Fibroblast of skin of right biceps (primary cell): ENCODE results near the gene ANO8.
"Not testable (repeated sequence)": the region's sequence is repeated elsewhere in the genome, so short reads cannot be mapped to it uniquely, and the experiment has no call there.

Experiments
- DNase-seq: peaks from one replicate; pipeline ENCODE4 v3.0.0-alpha.2; 2013

The ANO8 gene

GRCh38 chr19:17334414-17335409, at the start of gene ANO8:
ANO8 (minus strand) TSS chr19:17334855; CDS start chr19:17334670, 185 bp downstream.
- DNase-seq = peak; percentile 99

GRCh38 chr19:17380426-17381138, 45.9 kb upstream of the ANO8 start:
- DNase-seq = no peak

- DNase-seq = no peak
These were observed 44.6 kb upstream of the ANO8 start for GRCh38 chr19:17379221-17379631.

- no peak for DNase-seq
These were observed 43.6 kb upstream of the ANO8 start for GRCh38 chr19:17378271-17378670.

- DNase-seq = no peak
These were observed 42.4 kb upstream of the ANO8 start, which contains the start of gene PLVAP for GRCh38 chr19:17376935-17377600. PLVAP (minus strand) TSS chr19:17377342; CDS start chr19:17377288, 54 bp downstream.

- DNase-seq = peak; percentile 42
These were observed 35.5 kb upstream of the ANO8 start for GRCh38 chr19:17370026-17370587.

- DNase-seq = no peak
These were observed 30.7 kb upstream of the ANO8 start for GRCh38 chr19:17365361-17365760.

GRCh38 chr19:17363852-17364605, 29.4 kb upstream of the ANO8 start:
- DNase-seq = not testable (repeated sequence)

- no peak for DNase-seq
These were observed 25.5 kb upstream of the ANO8 start for GRCh38 chr19:17359905-17360800.

- DNase-seq = no peak
These were observed 23.7 kb upstream of the ANO8 start for GRCh38 chr19:17358395-17358794.

- DNase-seq = no peak
These were observed 23.1 kb upstream of the ANO8 start for GRCh38 chr19:17357724-17358123.

GRCh38 chr19:17357078-17357666, 22.5 kb upstream of the ANO8 start:
- no peak for DNase-seq

GRCh38 chr19:17353386-17353785, 18.7 kb upstream of the ANO8 start:
- no peak for DNase-seq

- no peak for DNase-seq
These were observed 18.1 kb upstream of the ANO8 start for GRCh38 chr19:17352608-17353280.

- DNase-seq = no peak
These were observed 17.3 kb upstream of the ANO8 start for GRCh38 chr19:17351815-17352435.

- DNase-seq = peak; percentile 68
These were observed 14.0 kb upstream of the ANO8 start for GRCh38 chr19:17348700-17349099.

GRCh38 chr19:17347877-17348276, 13.2 kb upstream of the ANO8 start:
- no peak for DNase-seq

GRCh38 chr19:17347361-17347760, 12.7 kb upstream of the ANO8 start:
- DNase-seq = no peak

GRCh38 chr19:17346109-17346671, 11.5 kb upstream of the ANO8 start:
- peak; percentile 56 for DNase-seq
